Mucosa of rectum (tissue), 2 donors: Measurements from ENCODE around the gene TMEM141.
"Not testable (repeated sequence)": the region's sequence is repeated elsewhere in the genome, so short reads cannot be mapped to it uniquely, and the experiment has no call there.

Experiments used
- H3K27ac ChIP-seq, 2 donors: one replicate each; pipeline ENCODE4 v1.7.0; 2013; ENCODE audit warnings: inconsistent platforms in 2 of 2, low read depth in 2 of 2, low read length in 2 of 2
- H3K27me3 ChIP-seq, 2 donors: one replicate each; pipeline ENCODE4 v1.7.0; 2013; ENCODE audit warnings: low read length in 2 of 2; ENCODE audit not compliant: control insufficient read depth in 2 of 2, insufficient read depth in 2 of 2
- H3K36me3 ChIP-seq, 2 donors: one replicate each; pipeline ENCODE4 v1.7.0; 2013; ENCODE audit warnings: low read length in 2 of 2; ENCODE audit not compliant: control insufficient read depth in 2 of 2, insufficient read depth in 2 of 2
- H3K4me1 ChIP-seq, 2 donors: one replicate each; pipeline ENCODE4 v1.7.0; 2013; ENCODE audit warnings: low read length in 2 of 2, mild to moderate bottlenecking in 1 of 2; ENCODE audit not compliant: control insufficient read depth in 2 of 2, insufficient read depth in 2 of 2
- H3K4me3 ChIP-seq, 2 donors: one replicate each; pipeline ENCODE4 v1.7.0; 2013; ENCODE audit warnings: low read length in 2 of 2
- H3K9ac ChIP-seq, 2 donors: one replicate each; pipeline ENCODE4 v1.7.0; 2013; ENCODE audit warnings: low read length in 2 of 2, low read depth in 1 of 2, mild to moderate bottlenecking in 1 of 2
- H3K9me3 ChIP-seq, 2 donors: one replicate each; pipeline ENCODE4 v1.7.0; 2013; ENCODE audit warnings: low read length in 2 of 2; ENCODE audit not compliant: control insufficient read depth in 2 of 2
- donor health status: healthy.
- donor health status: Normal muscosa, but diverticular disease.

Gene TMEM141

DNA sequence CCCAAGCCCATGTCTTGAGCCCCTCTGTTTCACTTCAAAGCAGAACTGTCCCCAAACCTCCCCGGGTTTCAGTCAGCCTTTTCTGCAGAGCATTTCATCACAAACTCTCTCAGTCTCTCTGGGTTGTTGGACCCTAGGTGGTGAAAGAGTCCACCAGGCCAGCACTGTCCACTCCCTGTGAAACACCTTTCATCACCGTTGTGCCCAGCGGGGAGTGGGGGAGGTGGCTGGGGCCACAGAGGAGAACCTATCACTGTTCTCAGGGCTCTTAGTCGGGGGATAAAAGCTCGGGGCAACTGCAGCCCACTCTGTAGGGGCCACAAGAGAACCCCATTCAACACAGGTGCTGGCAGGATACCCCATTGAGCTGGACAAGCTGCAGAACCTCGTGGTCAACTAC, 11.2 kb downstream of the TMEM141 start:
- H3K36me3 ChIP-seq: peaks cover 0 to 4% of the 10 kb centered on the region in 2 donors
- H3K4me3 ChIP-seq: no peak overlapping the region
- no peaks in the 10 kb centered on the region for H3K9me3 ChIP-seq
- peaks cover 0 to 2% of the 10 kb centered on the region in 2 donors for H3K27me3 ChIP-seq
- H3K27ac ChIP-seq: no peak overlapping the region
- no peak overlapping the region for H3K9ac ChIP-seq
- H3K4me1 ChIP-seq: peaks cover 25 to 34% of the 10 kb centered on the region in 2 donors

DNA sequence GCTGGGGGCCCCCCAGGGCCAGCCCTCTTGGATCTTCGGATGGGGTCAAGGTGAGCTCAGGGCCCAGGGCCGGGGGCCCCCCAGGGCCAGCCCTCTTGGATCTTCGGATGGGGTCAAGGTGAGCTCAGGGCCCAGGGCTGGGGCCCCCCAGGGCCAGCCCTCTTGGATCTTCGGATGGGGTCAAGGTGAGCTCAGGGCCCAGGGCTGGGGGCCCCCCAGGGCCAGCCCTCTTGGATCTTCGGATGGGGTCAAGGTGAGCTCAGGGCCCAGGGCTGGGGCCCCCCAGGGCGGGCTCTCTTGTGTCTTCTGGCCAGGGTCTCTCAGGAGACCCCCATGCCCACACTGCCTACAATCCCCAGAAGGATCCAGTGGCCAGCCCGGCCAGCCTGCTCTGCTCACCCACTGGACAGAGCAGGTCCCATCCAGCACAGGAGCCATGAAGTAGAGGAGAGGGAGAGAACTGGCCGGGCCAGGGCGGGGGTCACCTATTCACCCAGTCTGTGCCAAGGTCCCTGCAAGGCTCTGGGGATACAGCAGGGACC, 11.9 kb downstream of the TMEM141 start:
- H3K27ac ChIP-seq, H3K9me3 ChIP-seq, H3K4me3 ChIP-seq, H3K27me3 ChIP-seq, H3K36me3 ChIP-seq, H3K9ac ChIP-seq: not testable (repeated sequence)
- H3K4me1 ChIP-seq: peaks cover 25 to 34% of the 10 kb centered on the region in 2 donors

DNA sequence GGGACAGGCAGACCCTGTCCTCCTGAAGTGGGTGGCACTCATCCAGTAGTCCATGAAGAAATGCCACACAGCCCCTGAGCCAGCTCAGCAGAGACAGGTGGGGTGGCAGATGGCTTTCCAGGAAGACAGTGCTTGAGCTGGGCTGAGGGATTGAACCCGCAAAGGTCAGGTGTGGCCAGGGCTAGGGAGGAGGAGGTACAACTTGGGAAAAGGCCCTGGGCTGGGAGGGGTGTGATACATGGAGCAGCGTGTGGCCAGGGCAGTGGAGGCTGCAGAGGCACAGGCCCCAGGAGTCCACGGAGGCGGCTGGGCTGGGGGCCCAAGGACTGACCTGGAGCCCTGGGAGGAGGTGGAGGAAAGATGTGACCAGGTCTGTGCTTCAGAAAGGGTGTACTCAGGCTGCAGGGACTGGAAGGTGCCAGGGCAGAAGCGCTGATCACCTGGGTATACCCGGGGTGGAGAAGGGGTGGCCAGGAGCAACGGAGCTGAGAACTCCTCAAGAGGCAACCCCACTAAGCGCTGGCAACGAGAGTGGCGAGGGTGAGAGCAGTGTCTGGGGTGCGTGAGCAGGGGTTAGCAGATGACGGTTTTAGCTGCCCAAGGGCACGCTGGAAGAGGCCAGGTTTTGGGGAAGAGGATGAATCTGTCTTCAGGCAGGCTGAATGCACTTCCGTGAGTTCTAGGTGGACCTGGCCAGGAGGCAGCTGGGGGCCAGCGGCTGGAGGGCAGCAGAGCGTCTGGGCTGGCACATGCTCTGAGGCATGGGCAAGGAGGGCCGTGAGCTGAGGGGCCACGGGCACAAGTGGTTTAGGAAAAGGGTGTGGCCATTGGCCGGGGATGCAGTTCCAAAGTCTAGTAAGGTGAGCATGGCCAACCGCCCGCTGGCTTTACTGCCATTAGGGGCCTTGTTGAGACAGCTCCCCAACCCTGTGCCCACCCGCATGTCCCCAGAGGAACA, 12.7 kb downstream of the TMEM141 start:
- H3K9me3 ChIP-seq: no peaks in the 10 kb centered on the region
- H3K27me3 ChIP-seq: no peaks in the 10 kb centered on the region
- no peak overlapping the region for H3K4me3 ChIP-seq
- H3K27ac ChIP-seq: no peak overlapping the region
- peaks cover 25 to 29% of the 10 kb centered on the region in 2 donors for H3K4me1 ChIP-seq
- no peak overlapping the region for H3K9ac ChIP-seq
- H3K36me3 ChIP-seq: peaks cover 0 to 4% of the 10 kb centered on the region in 2 donors

GRCh38 chr9:136804509-136805206, 13.5 kb downstream of the TMEM141 start:
- Histone ChIP-seq H3K36me3 (peaks cover 0 to 4% of the 10 kb centered on the region in 2 donors), H3K9me3 (no peaks in the 10 kb centered on the region), H3K27me3 (no peaks in the 10 kb centered on the region), H3K27ac (no peak overlapping the region), H3K4me1 (peaks cover 29 to 30% of the 10 kb centered on the region in 2 donors), H3K4me3 (no peak overlapping the region), H3K9ac (no peak overlapping the region)

DNA sequence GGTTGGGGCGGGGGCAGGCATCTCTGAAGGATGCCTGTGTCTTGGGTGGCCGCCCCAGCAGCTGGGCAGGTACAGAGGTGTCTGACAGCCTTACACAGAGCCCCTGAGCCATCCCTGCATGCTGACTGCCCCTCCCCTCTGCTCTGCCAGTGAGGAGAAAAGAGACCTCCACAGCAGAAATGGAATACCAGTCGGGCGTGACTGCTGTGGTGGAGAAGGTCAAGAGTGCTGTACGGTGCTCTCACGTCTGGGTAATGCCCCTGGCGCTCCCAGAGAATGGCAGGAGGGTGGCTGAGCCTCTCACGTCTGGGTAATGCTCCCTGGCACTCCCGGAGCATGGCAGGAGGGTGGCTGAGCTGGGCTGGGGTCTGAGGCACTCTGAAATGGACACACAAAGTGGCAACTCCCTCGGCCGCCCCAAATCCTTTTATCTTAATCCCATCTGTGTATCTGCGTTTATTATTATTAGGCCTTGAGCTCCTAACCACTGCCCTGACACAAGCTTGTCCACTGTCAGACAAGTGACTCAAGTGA, 14.1 kb downstream of the TMEM141 start:
- H3K27me3 ChIP-seq: no peaks in the 10 kb centered on the region
- H3K4me3 ChIP-seq: no peak overlapping the region
- H3K27ac ChIP-seq: no peak overlapping the region
- H3K9ac ChIP-seq: no peak overlapping the region
- H3K9me3 ChIP-seq: no peaks in the 10 kb centered on the region
- H3K36me3 ChIP-seq: peaks cover 0 to 4% of the 10 kb centered on the region in 2 donors
- peaks cover 32 to 34% of the 10 kb centered on the region in 2 donors for H3K4me1 ChIP-seq

DNA sequence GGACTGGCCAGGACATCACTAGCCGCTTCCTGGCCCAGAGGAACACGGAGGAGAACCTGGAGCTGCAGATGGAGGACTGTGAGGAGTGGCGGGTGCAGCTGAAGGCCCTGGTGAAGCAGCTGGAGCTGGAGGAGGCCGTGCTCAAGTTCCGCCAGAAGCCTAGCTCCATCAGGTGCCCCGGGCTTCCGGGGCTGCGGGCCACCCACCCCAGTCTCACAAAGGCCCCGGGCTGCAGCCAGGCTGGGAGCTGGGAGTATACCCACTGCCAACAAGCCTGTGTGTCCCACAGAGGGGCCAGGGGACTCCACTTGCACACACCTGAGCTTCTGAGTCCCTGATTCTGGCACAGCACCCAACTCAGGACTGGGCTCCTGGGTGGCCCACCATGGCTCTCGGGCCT, 14.9 kb downstream of the TMEM141 start:
- Histone ChIP-seq H3K27ac (no peak overlapping the region), H3K4me1 (peaks cover 27 to 29% of the 10 kb centered on the region in 2 donors), H3K4me3 (no peak overlapping the region), H3K9me3 (no peaks in the 10 kb centered on the region), H3K27me3 (no peaks in the 10 kb centered on the region), H3K36me3 (peaks cover 0 to 4% of the 10 kb centered on the region in 2 donors), H3K9ac (no peak overlapping the region)

DNA sequence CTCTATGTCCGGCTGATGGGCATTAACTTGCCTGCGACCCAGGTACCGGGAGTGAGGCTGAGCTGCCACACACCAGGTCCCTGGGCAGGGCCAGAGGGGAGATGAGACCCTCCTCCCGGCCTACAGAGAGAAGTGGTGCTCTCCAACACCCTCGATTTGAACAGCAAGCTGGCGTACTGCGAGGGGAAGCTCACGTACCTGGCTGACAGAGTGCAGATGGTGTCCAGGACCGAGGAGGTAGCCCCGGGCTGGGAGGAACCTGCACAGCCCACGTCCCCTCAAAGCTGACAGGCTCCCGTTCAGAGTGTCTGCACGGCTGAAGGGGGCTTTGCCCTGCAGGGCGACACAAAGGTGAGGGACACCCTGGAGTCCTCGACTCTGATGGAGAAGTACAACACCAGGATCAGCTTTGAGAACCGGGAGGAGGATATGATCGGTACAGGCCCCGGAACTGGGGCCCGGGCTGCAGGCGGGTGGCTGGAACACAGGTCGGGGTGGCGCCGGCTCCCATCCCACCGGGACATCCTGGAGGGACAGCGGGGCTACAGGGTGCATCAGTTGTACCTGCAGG, 15.6 kb downstream of the TMEM141 start:
- Histone ChIP-seq H3K4me1 (peaks cover 24 to 26% of the 10 kb centered on the region in 2 donors), H3K27me3 (no peaks in the 10 kb centered on the region), H3K9ac (peak overlapping the region in 1 of 2 donors; percentile 84), H3K27ac (peak overlapping the region; percentile 89 to 91), H3K4me3 (peak overlapping the region; percentile 70 to 75), H3K9me3 (no peaks in the 10 kb centered on the region), H3K36me3 (peaks cover 0 to 4% of the 10 kb centered on the region in 2 donors)

DNA sequence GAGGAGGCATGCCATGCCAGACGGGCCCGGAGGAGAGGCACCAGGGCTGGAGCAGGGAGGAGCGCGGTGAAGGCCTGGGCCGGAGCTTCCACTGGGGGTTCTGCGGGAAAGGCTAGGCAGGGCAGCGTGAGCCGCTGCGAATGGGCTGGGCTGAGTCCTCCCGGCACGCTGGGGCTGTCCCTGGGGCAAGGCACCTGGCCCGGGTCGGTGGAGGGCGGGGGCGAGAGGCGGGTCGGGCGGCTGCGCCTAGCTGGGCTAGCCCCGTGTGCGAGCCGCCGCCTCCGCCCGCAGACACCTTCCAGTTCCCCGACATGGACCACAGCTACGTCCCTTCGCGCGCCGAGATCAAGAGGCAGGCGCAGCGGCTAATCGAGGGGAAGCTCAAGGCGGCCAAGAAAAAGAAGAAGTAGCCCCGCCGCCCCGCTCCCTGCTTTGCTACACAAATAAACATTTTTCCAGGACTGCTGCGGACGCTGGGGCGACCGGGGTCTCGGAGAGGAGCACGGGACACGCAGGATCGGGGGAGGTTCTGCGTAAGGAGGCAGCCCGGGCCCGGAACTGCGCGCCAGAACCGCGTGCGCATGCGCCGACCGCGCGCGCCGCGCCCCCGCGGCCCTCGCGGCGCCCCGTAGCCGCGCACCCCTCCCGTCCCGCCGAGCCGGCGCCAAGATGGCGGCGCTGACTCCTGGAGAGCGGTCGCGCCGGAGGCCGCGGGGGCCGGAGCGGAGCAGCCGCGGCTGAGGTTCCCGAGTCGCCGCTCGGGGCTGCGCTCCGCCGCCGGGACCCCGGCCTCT, 16.3 kb downstream of the TMEM141 start, which contains the start of gene RABL6:
Gene RABL6, plus strand, starts transcription at position 668 of the 794 bp plus-strand sequence. CDS start 249 bp downstream, outside the sequence.
- Histone ChIP-seq H3K27ac (peak within 1 kb of the TSS; percentile 89 to 91), H3K9ac (peak within 1 kb of the TSS; percentile 74 to 84), H3K4me1 (peaks cover 24 to 26% of the 10 kb centered on the region in 2 donors), H3K4me3 (peak within 1 kb of the TSS; percentile 70 to 75), H3K27me3 (no peaks in the 10 kb centered on the region), H3K9me3 (no peaks in the 10 kb centered on the region), H3K36me3 (peaks cover 0 to 4% of the 10 kb centered on the region in 2 donors)
